ENCODE measurements around the gene ST7L. TPM values are rescaled to one million over a fixed set of nuclear protein-coding genes. Genes with fewer than 3 reads are reported as not detected.

Gene ST7L
- total RNA-seq, 1 experiment from 2014 or later: 18.0 TPM

- ATAC-seq: no peak
Observed at GRCh38 chr1:112533029-112533428, 85.9 kb downstream of the ST7L start.

More at GRCh38 chr1:112533029-112533428, 85.9 kb downstream of the ST7L start:
- H3K4me1 Mint-ChIP-seq: no peaks in the 10 kb centered on the region
- no peak for TF ChIP-seq TP53 (CRISPR knock-in tag; IDR thresholded peaks at IDR 0.05)
- no peak for TF ChIP-seq ZMAT4 (CRISPR knock-in tag; IDR thresholded peaks at IDR 0.05)
- no peak for TF ChIP-seq CREM (CRISPR knock-in tag; IDR thresholded peaks at IDR 0.05)
- TF ChIP-seq AFF4 (CRISPR knock-in tag; IDR thresholded peaks at IDR 0.05; ENCODE audit: borderline replicate concordance): no peak
- no peak for TF ChIP-seq SMAD3 (CRISPR knock-in tag; IDR thresholded peaks at IDR 0.05; ENCODE audit: borderline replicate concordance)
- TF ChIP-seq RORB (CRISPR knock-in tag; IDR thresholded peaks at IDR 0.05): no peak
- TF ChIP-seq EMX1 (CRISPR knock-in tag; IDR thresholded peaks at IDR 0.05): no peak
- no peak for TF ChIP-seq MXD4 (CRISPR knock-in tag; IDR thresholded peaks at IDR 0.05; ENCODE audit: borderline replicate concordance)
- no peak for TF ChIP-seq E2F4 (CRISPR knock-in tag; IDR thresholded peaks at IDR 0.05; ENCODE audit: borderline replicate concordance, low read depth)
- TF ChIP-seq NR3C1 (CRISPR knock-in tag; conservative IDR thresholded peaks at IDR 0.05; ENCODE audit: low read depth): no peak
- TF ChIP-seq ATF6 (CRISPR knock-in tag; IDR thresholded peaks at IDR 0.05): no peak
- TF ChIP-seq MLX (CRISPR knock-in tag; IDR thresholded peaks at IDR 0.05): no peak
- no peak for TF ChIP-seq FOXP4 (CRISPR knock-in tag; IDR thresholded peaks at IDR 0.05)
- no peak for TF ChIP-seq OVOL2 (CRISPR knock-in tag; IDR thresholded peaks at IDR 0.05; ENCODE audit: borderline replicate concordance)
- TF ChIP-seq NFYB (CRISPR knock-in tag; conservative IDR thresholded peaks at IDR 0.05; ENCODE audit: low read depth): no peak
- TF ChIP-seq ZNF423 (CRISPR knock-in tag; IDR thresholded peaks at IDR 0.05): no peak
- no peaks in the 10 kb centered on the region for H3K27me3 Mint-ChIP-seq (ENCODE audit: low read depth)
- ChIA-PET CTCF (interaction anchor here (0.5 to 1.3 kb wide), 2 partner anchors 9 to 687 kb away, joined by 3 to 4 read pairs; no protein-coding TSS in a partner anchor), POLR2A (no interaction called here)
- no peak for DNase-seq (ENCODE audit: low spot score)
- no peak overlapping the region for H3K4me3 Mint-ChIP-seq
- no peak overlapping the region for H3K27ac Mint-ChIP-seq
- no peaks in the 10 kb centered on the region for H3K36me3 Mint-ChIP-seq
- H3K9me3 Mint-ChIP-seq: no peaks in the 10 kb centered on the region

Data from WTC11 (cell line).